ENCODE measurements around the gene SLC16A3.

SLC16A3 gene

GRCh38 chr17:82239926-82240505, 11.2 kb downstream of the SLC16A3 start:
- Histone ChIP-seq H3K9ac (ENCODE audit: insufficient read length, low read depth) (no peak overlapping the region), H3K4me1 (ENCODE audit: insufficient read depth, insufficient read length) (peaks cover 52% of the 10 kb centered on the region), H3K27me3 (ENCODE audit: insufficient read depth, insufficient read length) (no peaks in the 10 kb centered on the region), H3K9me3 (ENCODE audit: insufficient read depth, low read length) (no peaks in the 10 kb centered on the region; the same call in 1 of the 2 replicates), H3K36me3 (ENCODE audit: insufficient read depth, insufficient read length, low read length) (peaks cover 93% of the 10 kb centered on the region), H3K4me3 (ENCODE audit: insufficient read length, low read depth) (no peak overlapping the region)
- no peak for DNase-seq (ENCODE audit: low read depth, low spot score)
- TF ChIP-seq ZNF274 (IDR thresholded peaks at IDR 0.05; ENCODE audit: low read depth, low read length): no peak
- TF ChIP-seq YY1 (IDR thresholded peaks at IDR 0.05; ENCODE audit: insufficient read depth, insufficient read length): no peak
- TF ChIP-seq SUZ12 (IDR thresholded peaks at IDR 0.05; ENCODE audit: extremely low read depth, insufficient read depth, insufficient read length): no peak

- no peaks in the 10 kb centered on the region for H3K27me3 ChIP-seq (ENCODE audit: insufficient read depth, insufficient read length)
- no peak overlapping the region for H3K9ac ChIP-seq (ENCODE audit: insufficient read length, low read depth)
- H3K9me3 ChIP-seq (ENCODE audit: insufficient read depth, low read length): no peaks in the 10 kb centered on the region; the same call in 1 of the 2 replicates
- peaks cover 94% of the 10 kb centered on the region for H3K36me3 ChIP-seq (ENCODE audit: insufficient read depth, insufficient read length, low read length)
- no peak overlapping the region for H3K4me3 ChIP-seq (ENCODE audit: insufficient read length, low read depth)
- peaks cover 46% of the 10 kb centered on the region for H3K4me1 ChIP-seq (ENCODE audit: insufficient read depth, insufficient read length)
- no peak for DNase-seq (ENCODE audit: low read depth, low spot score)
- no peak for TF ChIP-seq ZNF274 (IDR thresholded peaks at IDR 0.05; ENCODE audit: low read depth, low read length)
- TF ChIP-seq SUZ12 (IDR thresholded peaks at IDR 0.05; ENCODE audit: extremely low read depth, insufficient read depth, insufficient read length): no peak
- no peak for TF ChIP-seq YY1 (IDR thresholded peaks at IDR 0.05; ENCODE audit: insufficient read depth, insufficient read length)
Measured at GRCh38 chr17:82240506-82241182, 11.8 kb downstream of the SLC16A3 start.

GRCh38 chr17:82241183-82241925, 12.5 kb downstream of the SLC16A3 start:
- no peaks in the 10 kb centered on the region; the same call in 1 of the 2 replicates for H3K9me3 ChIP-seq (ENCODE audit: insufficient read depth, low read length)
- H3K36me3 ChIP-seq (ENCODE audit: insufficient read depth, insufficient read length, low read length): peaks cover 94% of the 10 kb centered on the region
- H3K4me1 ChIP-seq (ENCODE audit: insufficient read depth, insufficient read length): peaks cover 39% of the 10 kb centered on the region
- H3K27me3 ChIP-seq (ENCODE audit: insufficient read depth, insufficient read length): no peaks in the 10 kb centered on the region
- H3K9ac ChIP-seq (ENCODE audit: insufficient read length, low read depth): no peak overlapping the region
- no peak for TF ChIP-seq ZNF274 (IDR thresholded peaks at IDR 0.05; ENCODE audit: low read depth, low read length)
- no peak for TF ChIP-seq YY1 (IDR thresholded peaks at IDR 0.05; ENCODE audit: insufficient read depth, insufficient read length)
- TF ChIP-seq SUZ12 (IDR thresholded peaks at IDR 0.05; ENCODE audit: extremely low read depth, insufficient read depth, insufficient read length): no peak
- no peak for DNase-seq (ENCODE audit: low read depth, low spot score)
- H3K4me3 ChIP-seq (ENCODE audit: insufficient read length, low read depth): no peak overlapping the region

GRCh38 chr17:82241926-82242697, 13.3 kb downstream of the SLC16A3 start:
- Histone ChIP-seq H3K9me3 (ENCODE audit: insufficient read depth, low read length) (no peaks in the 10 kb centered on the region; the same call in 1 of the 2 replicates), H3K4me3 (ENCODE audit: insufficient read length, low read depth) (no peak overlapping the region), H3K27me3 (ENCODE audit: insufficient read depth, insufficient read length) (no peaks in the 10 kb centered on the region), H3K36me3 (ENCODE audit: insufficient read depth, insufficient read length, low read length) (peaks cover 94% of the 10 kb centered on the region), H3K9ac (ENCODE audit: insufficient read length, low read depth) (peak overlapping the region; percentile 17), H3K4me1 (ENCODE audit: insufficient read depth, insufficient read length) (peaks cover 35% of the 10 kb centered on the region)
- TF ChIP-seq ZNF274 (IDR thresholded peaks at IDR 0.05; ENCODE audit: low read depth, low read length) (no peak), SUZ12 (IDR thresholded peaks at IDR 0.05; ENCODE audit: extremely low read depth, insufficient read depth, insufficient read length) (no peak), YY1 (IDR thresholded peaks at IDR 0.05; ENCODE audit: insufficient read depth, insufficient read length) (no peak)
- DNase-seq (ENCODE audit: low read depth, low spot score): no peak

GRCh38 chr17:82242698-82242976, 13.8 kb downstream of the SLC16A3 start:
- Histone ChIP-seq H3K9me3 (ENCODE audit: insufficient read depth, low read length) (no peaks in the 10 kb centered on the region; the same call in 1 of the 2 replicates), H3K4me1 (ENCODE audit: insufficient read depth, insufficient read length) (peaks cover 35% of the 10 kb centered on the region), H3K36me3 (ENCODE audit: insufficient read depth, insufficient read length, low read length) (peaks cover 94% of the 10 kb centered on the region), H3K4me3 (ENCODE audit: insufficient read length, low read depth) (no peak overlapping the region), H3K9ac (ENCODE audit: insufficient read length, low read depth) (peak overlapping the region; percentile 17), H3K27me3 (ENCODE audit: insufficient read depth, insufficient read length) (no peaks in the 10 kb centered on the region)
- no peak for DNase-seq (ENCODE audit: low read depth, low spot score)
- no peak for TF ChIP-seq YY1 (IDR thresholded peaks at IDR 0.05; ENCODE audit: insufficient read depth, insufficient read length)
- TF ChIP-seq ZNF274 (IDR thresholded peaks at IDR 0.05; ENCODE audit: low read depth, low read length): no peak
- TF ChIP-seq SUZ12 (IDR thresholded peaks at IDR 0.05; ENCODE audit: extremely low read depth, insufficient read depth, insufficient read length): no peak

GRCh38 chr17:82242977-82243647, 14.3 kb downstream of the SLC16A3 start:
- TF ChIP-seq SUZ12 (IDR thresholded peaks at IDR 0.05; ENCODE audit: extremely low read depth, insufficient read depth, insufficient read length): no peak
- H3K9ac ChIP-seq (ENCODE audit: insufficient read length, low read depth): no peak overlapping the region
- H3K27me3 ChIP-seq (ENCODE audit: insufficient read depth, insufficient read length): no peaks in the 10 kb centered on the region
- H3K4me1 ChIP-seq (ENCODE audit: insufficient read depth, insufficient read length): peaks cover 31% of the 10 kb centered on the region
- DNase-seq (ENCODE audit: low read depth, low spot score): no peak
- peaks cover 94% of the 10 kb centered on the region for H3K36me3 ChIP-seq (ENCODE audit: insufficient read depth, insufficient read length, low read length)
- H3K4me3 ChIP-seq (ENCODE audit: insufficient read length, low read depth): no peak overlapping the region
- no peaks in the 10 kb centered on the region; the same call in 1 of the 2 replicates for H3K9me3 ChIP-seq (ENCODE audit: insufficient read depth, low read length)
